Liver (tissue), 9 donors: ENCODE measurements around the gene RABL6. TPM values are rescaled to one million over a fixed set of nuclear protein-coding genes. Genes with fewer than 3 reads are reported as not detected.

ENCODE experiments used
- DNase-seq: peaks from one replicate; pipeline ENCODE4 v3.0.0-alpha.2; 2017; ENCODE audit warnings: low spot score
- H3K27ac ChIP-seq, 2 donors: one replicate each; pipeline ENCODE4 v1.7.0; 2013; ENCODE audit warnings: inconsistent platforms in 2 of 2, low read length in 2 of 2, control low read depth in 1 of 2, low read depth in 1 of 2, mild to moderate bottlenecking in 1 of 2
- H3K27me3 ChIP-seq, 4 donors: one replicate each; pipeline versions ENCODE4 v1.6.1 to v1.7.0; 2013; ENCODE audit warnings: low read length in 3 of 4, inconsistent platforms in 1 of 4, mild to moderate bottlenecking in 1 of 4, moderate library complexity in 1 of 4; ENCODE audit not compliant: control insufficient read depth in 4 of 4, insufficient read depth in 4 of 4
- H3K36me3 ChIP-seq, 4 donors: one replicate each; pipeline versions ENCODE4 v1.6.1 to v1.7.0; 2013; ENCODE audit warnings: low read length in 3 of 4, mild to moderate bottlenecking in 3 of 4, low read depth in 1 of 4, moderate library complexity in 1 of 4; ENCODE audit not compliant: control insufficient read depth in 4 of 4, insufficient read depth in 3 of 4
- H3K4me1 ChIP-seq, 4 donors: one replicate each; pipeline versions ENCODE4 v1.6.1 to v1.7.0; 2013; ENCODE audit warnings: low read length in 3 of 4, mild to moderate bottlenecking in 3 of 4, moderate library complexity in 1 of 4; ENCODE audit not compliant: control insufficient read depth in 4 of 4, insufficient read depth in 4 of 4
- H3K4me3 ChIP-seq, 3 donors: one replicate each; pipeline versions ENCODE4 v1.6.1 to v1.7.0; 2013; ENCODE audit warnings: low read length in 3 of 3, control low read depth in 1 of 3, low read depth in 1 of 3, mild to moderate bottlenecking in 1 of 3
- H3K9ac ChIP-seq, 2 donors: one replicate each; pipeline ENCODE4 v1.7.0; 2013; ENCODE audit warnings: low read length in 2 of 2, mild to moderate bottlenecking in 2 of 2, moderate library complexity in 2 of 2, control low read depth in 1 of 2, low read depth in 1 of 2
- H3K9me3 ChIP-seq, 4 donors: one replicate each; pipeline versions ENCODE4 v1.6.1 to v1.7.0; 2013; ENCODE audit warnings: low read length in 3 of 4; ENCODE audit not compliant: control insufficient read depth in 4 of 4
- ATF3 ChIP-seq: IDR thresholded peaks from 2 replicates; pipeline ENCODE4 v1.6.1; 2016; ENCODE audit warnings: antibody characterized with exemption
- FOXA1 ChIP-seq: IDR thresholded peaks from 2 replicates; pipeline ENCODE4 v1.6.1; 2016; ENCODE audit warnings: antibody characterized with exemption
- GABPA ChIP-seq, 2 donors: IDR thresholded peaks in 1 of 2; conservative IDR thresholded peaks in 1 of 2; 2 replicates each; pipeline ENCODE4 v1.6.1; 2016; ENCODE audit warnings: antibody characterized with exemption in 2 of 2, mild to moderate bottlenecking in 1 of 2, moderate library complexity in 1 of 2
- HNF4A ChIP-seq, 2 donors: conservative IDR thresholded peaks; 2 replicates each; pipeline ENCODE4 v1.6.1; 2016; ENCODE audit warnings: antibody characterized with exemption in 2 of 2, mild to moderate bottlenecking in 2 of 2
- HNF4G ChIP-seq: IDR thresholded peaks from 2 replicates; pipeline ENCODE4 v1.6.1; 2016; ENCODE audit warnings: antibody characterized with exemption
- MAX ChIP-seq: IDR thresholded peaks from 2 replicates; pipeline ENCODE4 v1.6.1; 2016; ENCODE audit warnings: antibody characterized with exemption
- NR2F2 ChIP-seq: IDR thresholded peaks from 2 replicates; pipeline ENCODE4 v1.6.1; 2016; ENCODE audit warnings: antibody characterized with exemption
- RAD21 ChIP-seq, 2 donors: IDR thresholded peaks; 2 replicates each; pipeline ENCODE4 v1.6.1; 2016; ENCODE audit warnings: antibody characterized with exemption in 2 of 2, mild to moderate bottlenecking in 2 of 2
- TAF1 ChIP-seq: conservative IDR thresholded peaks from 2 replicates; pipeline ENCODE4 v1.6.1; 2016; ENCODE audit warnings: antibody characterized with exemption, mild to moderate bottlenecking
- YY1 ChIP-seq: IDR thresholded peaks from 2 replicates; pipeline ENCODE4 v1.6.1; 2016; ENCODE audit warnings: antibody characterized with exemption, mild to moderate bottlenecking
- ZBTB33 ChIP-seq: IDR thresholded peaks from 2 replicates; pipeline ENCODE4 v1.6.1; 2016; ENCODE audit warnings: antibody characterized with exemption
- WGBS: extraction: QIAGEN DNeasy Blood & Tissue Kit; methylation state at CpG from one replicate; pipeline ENCODE4 v1.1.7; 2013; 5-methylcytosine and 5-hydroxymethylcytosine counted together
- polyA plus RNA-seq, 2 donors: library from polyadenylated mRNA; stranded (reverse) in 1 of 2; unstranded in 1 of 2; fragments of 200-250 nt in 1 of 2; fragments of >200 nt in 1 of 2; fragmentation: Nextera tagmentation in 1 of 2; extraction: Ambion mirVana in 1 of 2; gene quantifications; one replicate each; pipeline versions ENCODE4 v1.2.1 to v1.2.3, GENCODE V29; 2013 to 2015
- total RNA-seq, 2 donors: library from RNA; depleted of rRNA; stranded (reverse); fragments of >200 nt; gene quantifications; one replicate each; pipeline ENCODE4 v1.2.3, GENCODE V29; 2014
- donor health status: healthy.
- donor health status: healthy.
- donor health status: healthy.
- donor health status: healthy.
- donor health status: healthy.

RABL6 gene
- total and polyA plus RNA-seq, 4 donors, result 3.6 to 32.6 (median 10.7) TPM

GRCh38 chr9:136860933-136861873 lies 53.5 kb downstream of the RABL6 start:
- Histone ChIP-seq H3K4me1 (peaks cover 31 to 82% (median 57%) of the 10 kb centered on the region in 4 donors), H3K4me3 (no peak overlapping the region), H3K9ac (no peak overlapping the region), H3K27me3 (no peaks in the 10 kb centered on the region), H3K27ac (no peak overlapping the region), H3K9me3 (no peaks in the 10 kb centered on the region), H3K36me3 (peaks cover 10 to 25% (median 11%) of the 10 kb centered on the region in 4 donors)
- 94% methylated on average over 22 of the region's 22 CpGs for WGBS
- TF ChIP-seq HNF4A (conservative IDR thresholded peaks at IDR 0.05), result no peak
- DNase-seq, result peak; percentile 32

- Histone ChIP-seq H3K27me3 (no peaks in the 10 kb centered on the region), H3K4me1 (peaks cover 31 to 76% (median 57%) of the 10 kb centered on the region in 4 donors), H3K36me3 (peaks cover 10 to 25% (median 11%) of the 10 kb centered on the region in 4 donors), H3K4me3 (no peak overlapping the region), H3K9ac (no peak overlapping the region), H3K9me3 (no peaks in the 10 kb centered on the region), H3K27ac (no peak overlapping the region)
- TF ChIP-seq MAX, result no peak
- no peak for TF ChIP-seq HNF4A (conservative IDR thresholded peaks at IDR 0.05)
- TF ChIP-seq YY1, result no peak
- TF ChIP-seq ATF3, result no peak
- no peak for TF ChIP-seq RAD21 (IDR thresholded peaks at IDR 0.05)
- no peak for TF ChIP-seq GABPA (IDR thresholded peaks at IDR 0.05 in 1 of 2, conservative IDR thresholded peaks at IDR 0.05 in 1 of 2)
- TF ChIP-seq FOXA1, result no peak
- WGBS, result 92% methylated on average over 26 of the region's 26 CpGs
- no peak for DNase-seq
Measured at GRCh38 chr9:136861874-136862457, 54.2 kb downstream of the RABL6 start.

GRCh38 chr9:136862849-136863622 lies 55.3 kb downstream of the RABL6 start:
- WGBS, result 83% methylated on average over 31 of the region's 31 CpGs
- peaks cover 30 to 68% (median 56%) of the 10 kb centered on the region in 4 donors for H3K4me1 ChIP-seq
- H3K27ac ChIP-seq, result peak overlapping the region; percentile 29 to 41

More at GRCh38 chr9:136862849-136863622, 55.3 kb downstream of the RABL6 start:
- peak; percentile 31 for DNase-seq
- Histone ChIP-seq H3K27me3 (no peaks in the 10 kb centered on the region), H3K9me3 (no peaks in the 10 kb centered on the region), H3K4me3 (no peak overlapping the region), H3K36me3 (peaks cover 10 to 25% (median 11%) of the 10 kb centered on the region in 4 donors), H3K9ac (no peak overlapping the region)
- TF ChIP-seq NR2F2 (no peak), GABPA (IDR thresholded peaks at IDR 0.05 in 1 of 2, conservative IDR thresholded peaks at IDR 0.05 in 1 of 2) (no peak), TAF1 (no peak), HNF4G (no peak), ATF3 (no peak), ZBTB33 (no peak)
